ENCODE results near the gene CTTNBP2.

CTTNBP2 gene

GRCh38 chr7:117705630-117706029, 167.6 kb downstream of the CTTNBP2 start:
- Histone ChIP-seq H3K36me3 (ENCODE audit: control insufficient read depth, low read depth, low read length) (no peaks in the 10 kb centered on the region), H3K4me1 (ENCODE audit: control insufficient read depth, low read depth, low read length) (no peaks in the 10 kb centered on the region), H3K9me3 (ENCODE audit: control insufficient read depth, low read depth, low read length) (no peaks in the 10 kb centered on the region), H3K27ac (ENCODE audit: low read length) (no peak overlapping the region), H3K9ac (ENCODE audit: low read length) (no peak overlapping the region), H3K27me3 (ENCODE audit: control insufficient read depth, insufficient read depth, low read length) (no peaks in the 10 kb centered on the region), H3K4me3 (ENCODE audit: low read length) (no peak overlapping the region)

- no peak overlapping the region for H3K9ac ChIP-seq (ENCODE audit: low read length)
- H3K9me3 ChIP-seq (ENCODE audit: control insufficient read depth, low read depth, low read length): no peaks in the 10 kb centered on the region
- no peak overlapping the region for H3K4me3 ChIP-seq (ENCODE audit: low read length)
- H3K27me3 ChIP-seq (ENCODE audit: control insufficient read depth, insufficient read depth, low read length): no peaks in the 10 kb centered on the region
- no peaks in the 10 kb centered on the region for H3K4me1 ChIP-seq (ENCODE audit: control insufficient read depth, low read depth, low read length)
- no peaks in the 10 kb centered on the region for H3K36me3 ChIP-seq (ENCODE audit: control insufficient read depth, low read depth, low read length)
- no peak overlapping the region for H3K27ac ChIP-seq (ENCODE audit: low read length)
Measured at GRCh38 chr7:117704063-117704462, 169.2 kb downstream of the CTTNBP2 start.

- Histone ChIP-seq H3K36me3 (ENCODE audit: control insufficient read depth, low read depth, low read length) (no peaks in the 10 kb centered on the region), H3K27ac (ENCODE audit: low read length) (no peak overlapping the region), H3K4me3 (ENCODE audit: low read length) (no peak overlapping the region)
Measured at GRCh38 chr7:117698018-117698417, 175.2 kb downstream of the CTTNBP2 start.

GRCh38 chr7:117692338-117692737, 180.9 kb downstream of the CTTNBP2 start:
- Histone ChIP-seq H3K36me3 (ENCODE audit: control insufficient read depth, low read depth, low read length) (no peaks in the 10 kb centered on the region), H3K9me3 (ENCODE audit: control insufficient read depth, low read depth, low read length) (no peaks in the 10 kb centered on the region), H3K4me3 (ENCODE audit: low read length) (no peak overlapping the region), H3K27me3 (ENCODE audit: control insufficient read depth, insufficient read depth, low read length) (no peaks in the 10 kb centered on the region), H3K27ac (ENCODE audit: low read length) (no peak overlapping the region), H3K4me1 (ENCODE audit: control insufficient read depth, low read depth, low read length) (no peaks in the 10 kb centered on the region), H3K9ac (ENCODE audit: low read length) (no peak overlapping the region)

More at GRCh38 chr7:117698018-117698417, 175.2 kb downstream of the CTTNBP2 start:
- Histone ChIP-seq H3K9ac (ENCODE audit: low read length) (no peak overlapping the region), H3K27me3 (ENCODE audit: control insufficient read depth, insufficient read depth, low read length) (no peaks in the 10 kb centered on the region), H3K4me1 (ENCODE audit: control insufficient read depth, low read depth, low read length) (no peaks in the 10 kb centered on the region), H3K9me3 (ENCODE audit: control insufficient read depth, low read depth, low read length) (no peaks in the 10 kb centered on the region)

- Histone ChIP-seq H3K27me3 (ENCODE audit: control insufficient read depth, insufficient read depth, low read length) (no peaks in the 10 kb centered on the region), H3K9me3 (ENCODE audit: control insufficient read depth, low read depth, low read length) (no peaks in the 10 kb centered on the region), H3K4me1 (ENCODE audit: control insufficient read depth, low read depth, low read length) (no peaks in the 10 kb centered on the region), H3K36me3 (ENCODE audit: control insufficient read depth, low read depth, low read length) (no peaks in the 10 kb centered on the region), H3K4me3 (ENCODE audit: low read length) (no peak overlapping the region), H3K27ac (ENCODE audit: low read length) (no peak overlapping the region), H3K9ac (ENCODE audit: low read length) (no peak overlapping the region)
Measured at GRCh38 chr7:117690147-117690546, 183.1 kb downstream of the CTTNBP2 start.

- Histone ChIP-seq H3K4me1 (ENCODE audit: control insufficient read depth, low read depth, low read length) (no peaks in the 10 kb centered on the region), H3K27me3 (ENCODE audit: control insufficient read depth, insufficient read depth, low read length) (no peaks in the 10 kb centered on the region), H3K9ac (ENCODE audit: low read length) (no peak overlapping the region), H3K9me3 (ENCODE audit: control insufficient read depth, low read depth, low read length) (no peaks in the 10 kb centered on the region), H3K27ac (ENCODE audit: low read length) (no peak overlapping the region), H3K4me3 (ENCODE audit: low read length) (no peak overlapping the region), H3K36me3 (ENCODE audit: control insufficient read depth, low read depth, low read length) (no peaks in the 10 kb centered on the region)
Measured at GRCh38 chr7:117689406-117689805, 183.8 kb downstream of the CTTNBP2 start.

GRCh38 chr7:117688126-117688525, 185.1 kb downstream of the CTTNBP2 start:
- H3K9ac ChIP-seq (ENCODE audit: low read length): no peak overlapping the region
- no peaks in the 10 kb centered on the region for H3K27me3 ChIP-seq (ENCODE audit: control insufficient read depth, insufficient read depth, low read length)
- H3K4me1 ChIP-seq (ENCODE audit: control insufficient read depth, low read depth, low read length): peaks cover 8% of the 10 kb centered on the region
- H3K9me3 ChIP-seq (ENCODE audit: control insufficient read depth, low read depth, low read length): no peaks in the 10 kb centered on the region
- no peak overlapping the region for H3K27ac ChIP-seq (ENCODE audit: low read length)
- H3K4me3 ChIP-seq (ENCODE audit: low read length): no peak overlapping the region
- H3K36me3 ChIP-seq (ENCODE audit: control insufficient read depth, low read depth, low read length): no peaks in the 10 kb centered on the region

GRCh38 chr7:117686311-117686935, 186.8 kb downstream of the CTTNBP2 start:
- H3K27me3 ChIP-seq (ENCODE audit: control insufficient read depth, insufficient read depth, low read length): no peaks in the 10 kb centered on the region
- H3K36me3 ChIP-seq (ENCODE audit: control insufficient read depth, low read depth, low read length): no peaks in the 10 kb centered on the region
- H3K9ac ChIP-seq (ENCODE audit: low read length): no peak overlapping the region
- no peak overlapping the region for H3K27ac ChIP-seq (ENCODE audit: low read length)
- no peak overlapping the region for H3K4me3 ChIP-seq (ENCODE audit: low read length)
- peaks cover 12% of the 10 kb centered on the region for H3K4me1 ChIP-seq (ENCODE audit: control insufficient read depth, low read depth, low read length)
- H3K9me3 ChIP-seq (ENCODE audit: control insufficient read depth, low read depth, low read length): no peaks in the 10 kb centered on the region

- Histone ChIP-seq H3K9ac (ENCODE audit: low read length) (no peak overlapping the region), H3K27me3 (ENCODE audit: control insufficient read depth, insufficient read depth, low read length) (no peaks in the 10 kb centered on the region), H3K4me1 (ENCODE audit: control insufficient read depth, low read depth, low read length) (peaks cover 12% of the 10 kb centered on the region), H3K9me3 (ENCODE audit: control insufficient read depth, low read depth, low read length) (no peaks in the 10 kb centered on the region), H3K4me3 (ENCODE audit: low read length) (no peak overlapping the region), H3K36me3 (ENCODE audit: control insufficient read depth, low read depth, low read length) (no peaks in the 10 kb centered on the region), H3K27ac (ENCODE audit: low read length) (no peak overlapping the region)
Measured at GRCh38 chr7:117685795-117686194, 187.4 kb downstream of the CTTNBP2 start.

GRCh38 chr7:117683430-117684175, 189.6 kb downstream of the CTTNBP2 start:
- H3K4me3 ChIP-seq (ENCODE audit: low read length): no peak overlapping the region
- H3K27ac ChIP-seq (ENCODE audit: low read length): no peak overlapping the region
- H3K36me3 ChIP-seq (ENCODE audit: control insufficient read depth, low read depth, low read length): no peaks in the 10 kb centered on the region
- H3K4me1 ChIP-seq (ENCODE audit: control insufficient read depth, low read depth, low read length): peaks cover 12% of the 10 kb centered on the region
- H3K27me3 ChIP-seq (ENCODE audit: control insufficient read depth, insufficient read depth, low read length): no peaks in the 10 kb centered on the region
- no peak overlapping the region for H3K9ac ChIP-seq (ENCODE audit: low read length)
- H3K9me3 ChIP-seq (ENCODE audit: control insufficient read depth, low read depth, low read length): no peaks in the 10 kb centered on the region

GRCh38 chr7:117682681-117683385, 190.4 kb downstream of the CTTNBP2 start:
- no peak overlapping the region for H3K9ac ChIP-seq (ENCODE audit: low read length)
- no peak overlapping the region for H3K27ac ChIP-seq (ENCODE audit: low read length)
- H3K27me3 ChIP-seq (ENCODE audit: control insufficient read depth, insufficient read depth, low read length): no peaks in the 10 kb centered on the region
- peaks cover 12% of the 10 kb centered on the region for H3K4me1 ChIP-seq (ENCODE audit: control insufficient read depth, low read depth, low read length)
- no peaks in the 10 kb centered on the region for H3K36me3 ChIP-seq (ENCODE audit: control insufficient read depth, low read depth, low read length)
- H3K9me3 ChIP-seq (ENCODE audit: control insufficient read depth, low read depth, low read length): no peaks in the 10 kb centered on the region
- H3K4me3 ChIP-seq (ENCODE audit: low read length): no peak overlapping the region

All from iPS-18a (cell line).